ENCODE results near the gene KIRREL3. TPM values are rescaled to one million over a fixed set of nuclear protein-coding genes. Genes with fewer than 3 reads are reported as not detected.
A peak's percentile ranks its signal among the peaks of the same experiment; 100 is the strongest.

The KIRREL3 gene
- total RNA-seq, 1 donor from 2014 or later, result 29.3 TPM

DNA sequence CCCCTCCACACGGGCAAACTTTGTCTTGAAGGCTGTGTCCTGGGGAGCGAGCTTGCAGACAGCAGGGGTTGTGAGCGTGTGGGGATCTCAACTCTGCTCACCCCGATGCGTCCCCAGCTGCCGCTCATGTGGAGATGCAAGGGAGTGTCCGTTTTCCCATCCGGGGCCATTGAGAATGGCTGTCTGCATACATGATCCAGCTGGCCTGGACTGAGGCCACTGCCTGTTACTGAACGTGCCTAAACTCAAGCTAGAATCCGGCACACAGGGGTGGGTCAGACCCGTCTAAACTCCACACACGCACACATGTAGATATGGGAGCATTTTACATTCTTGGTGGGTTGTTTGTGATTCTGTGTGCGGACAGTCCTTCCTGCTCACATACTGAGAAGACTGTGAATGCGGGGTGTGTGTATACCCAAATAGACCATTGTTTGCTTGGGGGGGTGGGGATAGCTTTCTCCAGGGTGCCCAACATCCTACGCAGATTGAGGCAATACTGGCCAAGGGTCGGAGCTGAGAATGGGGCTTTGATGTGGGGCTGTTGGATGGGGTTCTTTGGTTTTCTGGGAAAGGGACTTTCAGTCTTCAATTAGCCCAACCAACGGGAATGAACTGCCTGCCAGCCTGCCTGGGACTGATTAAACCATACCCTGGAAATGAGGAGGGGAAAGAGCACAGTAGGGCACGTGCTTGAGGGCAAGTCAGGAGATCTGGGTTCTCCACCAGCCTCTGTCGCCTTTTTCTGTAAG is 584.7 kb downstream of the KIRREL3 start:
- no peak for DNase-seq

DNA sequence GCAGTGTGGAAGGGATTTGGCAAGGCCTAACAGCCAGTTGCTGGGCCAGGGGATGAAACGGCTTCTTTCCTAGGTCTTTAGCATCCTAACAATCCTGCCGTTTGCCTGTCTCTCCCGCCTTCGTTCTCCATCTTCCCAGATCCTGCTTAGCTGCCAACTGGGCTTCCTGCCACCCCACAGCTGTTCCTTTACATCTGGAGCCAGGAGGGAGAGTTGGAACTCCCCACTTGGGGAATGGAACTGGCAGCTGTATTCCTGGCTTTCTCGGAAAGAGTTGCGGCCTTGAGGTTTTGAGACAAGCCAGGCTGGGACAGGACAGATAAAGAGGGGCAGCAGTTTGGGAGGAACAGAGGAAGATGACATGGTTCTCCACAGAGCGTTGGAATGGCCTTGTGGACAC is 585.4 kb downstream of the KIRREL3 start:
- peak; percentile 47 for DNase-seq

DNA sequence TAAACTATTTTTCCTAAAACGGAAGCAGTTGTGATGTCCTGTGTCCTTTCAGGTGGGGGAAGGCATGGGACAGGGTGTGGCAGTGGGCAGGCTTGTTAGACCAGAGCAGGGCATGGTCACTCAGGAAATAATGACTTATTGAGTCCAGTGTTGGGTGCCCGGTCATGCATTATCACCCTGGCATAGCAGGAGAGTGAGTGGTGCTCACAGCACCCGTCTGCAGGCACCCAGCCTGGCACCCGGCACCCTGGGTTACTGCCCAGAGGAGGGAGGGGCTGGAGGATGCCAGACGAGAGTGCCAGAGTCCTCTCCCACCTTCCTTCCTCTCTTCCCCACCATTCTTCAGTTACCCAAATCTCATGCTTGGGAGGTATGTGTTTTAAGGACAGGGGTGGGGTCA is 586.0 kb downstream of the KIRREL3 start:
- DNase-seq, result no peak

- DNase-seq, result no peak
Observed at GRCh38 chr11:126413843-126414405, 586.6 kb downstream of the KIRREL3 start.

DNA sequence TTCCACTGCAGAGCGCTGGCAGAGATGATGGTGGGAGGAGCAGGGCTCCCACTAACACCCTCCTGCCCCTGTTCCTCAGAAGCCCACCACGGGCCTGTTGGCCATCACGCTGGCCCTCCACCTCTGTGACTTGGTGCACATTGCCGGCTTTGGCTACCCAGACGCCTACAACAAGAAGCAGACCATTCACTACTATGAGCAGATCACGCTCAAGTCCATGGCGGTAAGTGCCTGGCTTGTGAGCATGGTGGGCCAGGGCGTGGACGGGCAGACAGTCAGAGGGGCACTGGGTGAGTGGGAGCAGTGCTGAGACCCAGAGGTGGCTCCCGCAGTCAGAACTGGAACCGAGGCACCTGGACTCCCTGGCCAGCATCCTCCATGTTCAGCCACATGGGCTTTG is 587.1 kb downstream of the KIRREL3 start:
- no peak for DNase-seq

DNA sequence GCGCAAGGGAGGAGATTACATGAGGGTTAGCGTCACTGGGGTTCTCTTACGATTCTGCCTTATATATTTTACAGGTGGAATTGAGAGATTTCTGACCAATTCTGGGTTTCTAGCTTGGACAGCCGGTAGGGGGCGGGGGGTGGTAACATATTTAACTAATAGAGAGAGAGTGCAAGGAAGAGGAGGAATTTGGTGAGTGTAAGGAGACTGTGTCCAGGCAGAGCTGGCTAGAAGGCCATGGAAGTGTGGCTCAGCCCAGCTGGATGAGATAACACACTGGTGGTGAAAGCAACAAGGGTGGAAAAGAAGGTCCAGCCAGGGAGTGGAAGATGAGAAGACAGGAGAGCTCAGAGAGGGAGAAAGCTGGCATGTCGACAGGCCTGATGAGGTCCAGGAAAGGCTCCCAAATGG is 588.6 kb downstream of the KIRREL3 start:
- DNase-seq, result no peak

- DNase-seq, result no peak
Observed at GRCh38 chr11:126410649-126411048, 589.9 kb downstream of the KIRREL3 start.

DNA sequence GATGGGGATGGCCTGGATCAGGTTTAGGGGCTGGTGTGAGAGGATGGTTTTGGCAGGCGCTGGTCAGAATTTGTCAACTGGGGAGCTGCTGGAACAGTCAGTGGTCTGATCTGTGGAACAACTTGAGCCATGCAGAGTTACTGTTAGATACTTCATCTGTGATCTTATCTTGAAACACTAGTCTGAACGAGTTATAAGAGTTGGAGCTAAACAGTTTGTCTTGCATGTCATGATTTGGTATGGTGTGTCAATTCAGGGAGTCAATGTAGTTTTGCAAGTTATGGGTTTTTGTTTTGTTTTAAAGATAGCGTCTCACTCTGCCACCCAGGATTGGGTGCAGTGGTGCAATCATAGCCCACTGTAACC is 591.0 kb downstream of the KIRREL3 start:
- DNase-seq, result no peak

GRCh38 chr11:126408901-126409619 is 591.5 kb downstream of the KIRREL3 start:
- DNase-seq, result no peak

- no peak for DNase-seq
Observed at GRCh38 chr11:126408496-126408895, 592.1 kb downstream of the KIRREL3 start.

DNA sequence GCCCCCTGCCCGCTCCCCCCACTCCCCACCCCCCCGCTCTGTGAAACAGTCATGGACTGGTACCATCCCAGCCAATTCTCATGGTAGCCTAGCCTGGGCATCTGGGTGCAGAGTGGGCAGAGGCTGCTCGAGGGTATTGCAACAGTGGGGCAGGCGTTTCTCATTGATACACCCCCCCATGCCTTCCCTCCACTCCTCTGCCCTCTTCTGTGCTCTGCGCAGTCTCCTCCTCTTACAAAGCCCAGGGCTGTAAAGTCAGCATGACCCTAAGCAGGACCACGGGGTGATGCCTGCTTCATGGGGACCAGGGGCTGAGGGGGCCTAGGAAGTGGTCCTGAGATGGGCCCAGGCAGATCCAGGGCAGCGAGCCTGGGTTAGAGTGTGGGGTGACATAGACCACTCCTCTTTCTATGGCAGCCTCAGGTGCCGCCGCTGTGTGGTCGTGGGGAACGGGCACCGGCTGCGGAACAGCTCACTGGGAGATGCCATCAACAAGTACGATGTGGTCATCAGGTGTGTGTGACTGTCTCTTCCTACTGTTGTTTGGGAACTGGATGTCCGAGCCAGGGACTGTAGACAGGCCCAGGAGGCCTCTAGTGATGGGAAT is 592.8 kb downstream of the KIRREL3 start:
- DNase-seq, result no peak

DNA sequence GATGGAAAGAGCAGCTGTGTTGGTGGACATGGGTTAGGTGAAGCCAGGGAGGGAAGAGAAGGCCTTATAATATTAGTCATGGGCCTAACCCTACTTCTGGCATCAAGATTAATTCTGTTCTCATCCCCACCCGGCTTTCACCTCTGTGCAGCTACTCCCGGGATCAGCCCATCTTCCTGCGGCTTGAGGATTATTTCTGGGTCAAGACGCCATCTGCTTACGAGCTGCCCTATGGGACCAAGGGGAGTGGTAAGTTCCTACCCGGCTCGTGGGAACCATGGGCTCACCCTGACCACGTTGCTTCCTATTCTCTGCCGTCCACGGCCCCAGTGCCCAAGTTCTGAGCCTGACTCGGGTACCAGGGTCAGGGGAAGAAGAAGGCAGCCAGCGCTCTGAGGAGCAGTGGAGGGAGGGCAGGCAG is 593.5 kb downstream of the KIRREL3 start:
- no peak for DNase-seq

DNA sequence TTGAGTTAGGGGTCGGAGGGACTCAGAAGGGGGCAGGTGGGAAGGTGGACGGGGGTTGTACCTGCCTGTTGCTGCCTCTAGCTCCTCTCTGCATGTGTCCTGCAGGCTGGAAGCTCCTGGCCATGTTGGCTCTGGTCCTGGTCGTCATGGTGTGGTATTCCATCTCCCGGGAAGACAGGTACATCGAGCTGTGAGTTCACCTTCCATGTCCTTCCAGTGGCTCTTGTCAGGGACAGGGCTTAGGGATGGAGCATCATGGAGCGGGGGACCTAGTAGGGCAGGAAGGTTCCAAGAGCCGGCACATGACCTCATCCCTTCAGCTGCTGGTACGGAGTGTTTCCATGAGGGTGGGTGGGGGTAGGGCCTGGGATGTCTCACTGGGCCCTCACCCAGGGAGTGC is 594.2 kb downstream of the KIRREL3 start:
- no peak for DNase-seq

- no peak for DNase-seq
Observed at GRCh38 chr11:126405906-126406305, 594.7 kb downstream of the KIRREL3 start.

DNA sequence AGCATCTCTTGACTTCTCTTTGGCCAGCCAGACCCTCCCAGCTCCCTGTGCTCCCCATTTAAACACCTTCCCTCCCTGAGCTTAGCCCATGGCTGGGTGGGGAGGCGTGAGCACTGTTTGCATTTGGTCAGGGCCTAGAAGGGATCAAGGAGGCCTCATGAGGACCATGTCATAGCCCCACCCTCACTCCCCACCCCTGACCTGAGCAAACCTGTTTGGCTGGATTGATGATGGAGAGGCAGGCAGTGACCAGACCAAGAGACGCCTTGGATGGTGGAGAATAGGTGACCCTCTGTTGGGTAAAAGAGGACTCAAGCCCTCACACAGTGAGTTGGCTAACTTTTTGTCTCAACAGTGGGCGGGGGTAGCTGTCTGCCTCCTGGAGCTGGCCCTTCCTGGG is 595.2 kb downstream of the KIRREL3 start:
- DNase-seq, result no peak

DNA sequence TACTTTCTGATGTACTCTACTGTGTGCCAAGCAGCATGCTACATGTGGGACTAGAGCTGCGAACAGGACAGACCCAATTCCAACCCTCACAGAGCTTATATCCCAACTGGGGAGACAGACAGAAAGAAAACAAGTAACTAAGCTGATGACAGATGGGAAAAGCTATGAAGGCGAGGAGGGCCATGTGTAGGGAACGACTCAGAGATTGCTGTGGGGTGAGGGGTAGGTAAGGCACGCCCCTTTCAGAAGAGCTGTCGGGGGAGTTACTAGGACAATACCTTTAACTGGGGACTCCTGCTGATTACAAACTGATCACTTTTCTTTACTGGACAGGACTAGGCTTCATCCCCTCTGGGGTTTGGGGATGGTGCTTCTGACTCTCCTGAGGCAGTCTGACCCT is 596.2 kb downstream of the KIRREL3 start:
- DNase-seq, result no peak

DNA sequence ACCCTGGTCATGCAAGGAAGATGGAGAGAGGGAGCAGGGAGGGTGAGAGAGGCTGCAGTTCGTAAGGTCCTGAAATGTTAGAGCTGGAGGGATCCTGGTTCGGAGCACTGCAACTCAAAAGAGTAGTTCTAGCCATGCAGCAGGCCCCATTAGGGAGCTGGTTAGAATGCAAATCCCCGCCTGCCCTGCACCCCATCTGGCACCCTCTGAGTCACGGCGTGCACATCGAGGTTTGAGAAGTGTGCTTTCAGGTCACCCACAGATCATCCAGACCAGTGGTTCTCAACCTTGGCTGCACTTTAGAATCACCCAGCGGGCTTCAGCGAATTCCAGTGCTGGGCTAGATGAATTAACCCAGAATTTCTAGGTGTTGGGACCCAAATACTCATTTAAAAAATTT is 596.9 kb downstream of the KIRREL3 start:
- DNase-seq, result no peak

GRCh38 chr11:126403022-126403581 is 597.5 kb downstream of the KIRREL3 start:
- no peak for DNase-seq

- DNase-seq, result no peak
Observed at GRCh38 chr11:126400479-126400878, 600.1 kb downstream of the KIRREL3 start.

- no peak for DNase-seq
Observed at GRCh38 chr11:126400019-126400418, 600.6 kb downstream of the KIRREL3 start.

- no peak for DNase-seq
Observed at GRCh38 chr11:126398721-126399120, 601.8 kb downstream of the KIRREL3 start.

GRCh38 chr11:126398296-126398695 is 602.3 kb downstream of the KIRREL3 start:
- DNase-seq, result no peak

- no peak for DNase-seq
Observed at GRCh38 chr11:126396965-126397364, 603.6 kb downstream of the KIRREL3 start.
